A549 (cell line): ENCODE results near the gene RIPOR2. TPM values are rescaled to one million over a fixed set of nuclear protein-coding genes. Genes with fewer than 3 reads are reported as not detected.

Experiments used
- ATAC-seq, 2 experiments: fragments of 200-7000 bp in 1 of 2; fragments of >200 bp in 1 of 2; cut with Nextera tagmentation in 1 of 2; cut with Tn5 transposase in 1 of 2; 3 replicates each; pipeline versions ENCODE4 v1.8.0 to v1.9.1; 2018 to 2020; ENCODE audit warnings: mild to moderate bottlenecking in 1 of 2, moderate library complexity in 1 of 2
- CTCF ChIA-PET: fragments of 300-600 bp; sonication (Branson Sonifier 250); formaldehyde crosslinking; extraction: SDS; loops from one replicate; lab custom pipeline; 2021; ENCODE audit warnings: antibody characterized with exemption, inconsistent platforms; lab: Yijun Ruan, JAX
- POLR2A ChIA-PET: fragments of 350-600 bp; formaldehyde crosslinking; extraction: SDS; loops from one replicate; lab custom pipeline; 2021; ENCODE audit warnings: antibody characterized with exemption, inconsistent platforms; lab: Yijun Ruan, JAX
- DNase-seq, 2 experiments: peaks; one replicate each; pipeline versions ENCODE4 v3.0.0 to v3.0.0-alpha.2; 2011 to 2016; ENCODE audit warnings: low read depth in 1 of 2, low spot score in 1 of 2
- FAIRE-seq: peaks from 2 replicates; lab custom pipeline; 2011; peaks lifted over from hg19 to GRCh38; lab: Jason Lieb, UNC
- H3K27ac ChIP-seq, 2 experiments: fragments of >200 bp; sonication (Bioruptor Twin); formaldehyde crosslinking; 3 replicates each; pipeline ENCODE4 v1.5.1; 2016 to 2017
- H3K4me1 ChIP-seq: fragments of >200 bp; sonication (Bioruptor Twin); formaldehyde crosslinking; 3 replicates; pipeline ENCODE4 v1.6.1; 2016
- H3K4me2 ChIP-seq: fragments of >200 bp; sonication (Bioruptor Twin); formaldehyde crosslinking; 3 replicates; pipeline ENCODE4 v1.6.1; 2016
- H3K4me3 ChIP-seq: fragments of >200 bp; sonication (Bioruptor Twin); formaldehyde crosslinking; 3 replicates; pipeline ENCODE4 v1.5.1; 2016
- H3K9me3 ChIP-seq: fragments of >200 bp; sonication (Bioruptor Twin); formaldehyde crosslinking; 3 replicates; pipeline ENCODE4 v1.6.1; 2016
- CBX8 ChIP-seq: fragments of 200-600 bp; sonication (generic); IDR thresholded peaks from 2 replicates; pipeline ENCODE4 v1.6.1; 2016
- CEBPB ChIP-seq, 2 experiments: fragments of >200 bp in 1 of 2; sonication (Bioruptor Twin) in 1 of 2; formaldehyde crosslinking in 1 of 2; IDR thresholded peaks; 2 replicates each; pipeline ENCODE4 v1.6.1; 2012 to 2016
- CHD2 ChIP-seq: fragments of 150-350 bp; IDR thresholded peaks from 2 replicates; pipeline ENCODE4 v1.6.1; 2014; ENCODE audit warnings: low read length; ENCODE audit not compliant: partially characterized antibody
- EHMT2 ChIP-seq: fragments of 200-600 bp; sonication (generic); IDR thresholded peaks from 2 replicates; pipeline ENCODE4 v1.6.1; 2016; ENCODE audit warnings: antibody characterized with exemption, low read depth, mild to moderate bottlenecking, moderate library complexity
- ESRRA ChIP-seq: fragments of 150-350 bp; IDR thresholded peaks from 2 replicates; pipeline ENCODE4 v1.6.1; 2014; ENCODE audit warnings: mild to moderate bottlenecking, low read length, borderline replicate concordance
- HDAC2 ChIP-seq: fragments of 200-600 bp; sonication (generic); IDR thresholded peaks from 2 replicates; pipeline ENCODE4 v1.6.1; 2016
- HES2 ChIP-seq: fragments of >200 bp; sonication (Bioruptor Twin); formaldehyde crosslinking; IDR thresholded peaks from 2 replicates; pipeline ENCODE4 v1.6.1; 2016
- HEYL ChIP-seq: fragments of 250-450 bp; sonication (Bioruptor Pico); IDR thresholded peaks from 2 replicates; pipeline ENCODE4 v1.8.0; 2021; ENCODE audit warnings: mild to moderate bottlenecking, moderate library complexity
- HOXB13 ChIP-seq: fragments of 250-450 bp; sonication (Bioruptor Pico); IDR thresholded peaks from 2 replicates; pipeline ENCODE4 v1.5.0; 2020; ENCODE audit warnings: low read depth, mild to moderate bottlenecking, moderate library complexity
- HOXB5 ChIP-seq: fragments of 250-450 bp; sonication (Bioruptor Pico); IDR thresholded peaks from 2 replicates; pipeline ENCODE4 v1.5.0; 2020; ENCODE audit warnings: mild to moderate bottlenecking, moderate library complexity
- JUN ChIP-seq, 2 experiments: fragments of >200 bp; sonication (Bioruptor Twin); formaldehyde crosslinking; IDR thresholded peaks; 2 replicates in 1 of 2; 3 replicates in 1 of 2; pipeline ENCODE4 v1.6.1; 2016 to 2017
- JUNB ChIP-seq: fragments of >200 bp; sonication (Bioruptor Twin); formaldehyde crosslinking; IDR thresholded peaks from 2 replicates; pipeline ENCODE4 v1.6.1; 2016
- KDM5A ChIP-seq: fragments of 200-600 bp; sonication (generic); IDR thresholded peaks from 2 replicates; pipeline ENCODE4 v1.6.1; 2016; ENCODE audit warnings: antibody characterized with exemption, mild to moderate bottlenecking
- MAZ ChIP-seq: fragments of 150-350 bp; IDR thresholded peaks from 2 replicates; pipeline ENCODE4 v1.6.1; 2014; ENCODE audit warnings: antibody characterized with exemption, low read depth, low read length, borderline replicate concordance
- NFE2L2 ChIP-seq: fragments of 150-350 bp; conservative IDR thresholded peaks from 2 replicates; pipeline ENCODE4 v1.6.1; 2014; ENCODE audit warnings: low read length
- PHF8 ChIP-seq: fragments of 200-600 bp; sonication (generic); IDR thresholded peaks from 2 replicates; pipeline ENCODE4 v1.6.1; 2016; ENCODE audit warnings: low read depth, mild to moderate bottlenecking, antibody characterized with exemption, moderate library complexity, borderline replicate concordance
- POLR2AphosphoS2 ChIP-seq: conservative IDR thresholded peaks from 2 replicates; pipeline ENCODE4 v1.6.1; 2012; ENCODE audit warnings: low read length, improper control_type of control experiment, inconsistent platforms
- RAD21 ChIP-seq, 2 experiments: fragments of >200 bp in 1 of 2; sonication (Bioruptor Twin) in 1 of 2; formaldehyde crosslinking in 1 of 2; IDR thresholded peaks in 1 of 2; conservative IDR thresholded peaks in 1 of 2; 2 replicates in 1 of 2; 3 replicates in 1 of 2; pipeline ENCODE4 v1.6.1; 2012 to 2018; ENCODE audit warnings: inconsistent platforms in 1 of 2
- RNF2 ChIP-seq: fragments of 200-600 bp; sonication (generic); IDR thresholded peaks from 2 replicates; pipeline ENCODE4 v1.6.1; 2016; ENCODE audit warnings: low read depth, mild to moderate bottlenecking, antibody characterized with exemption, moderate library complexity, borderline replicate concordance
- TP53 ChIP-seq: fragments of 250-450 bp; sonication (Bioruptor Pico); IDR thresholded peaks from 2 replicates; pipeline ENCODE4 v1.5.0; 2021; ENCODE audit warnings: mild to moderate bottlenecking, moderate library complexity
- ZNF302 ChIP-seq: fragments of 250-450 bp; sonication (Bioruptor Pico); IDR thresholded peaks from 2 replicates; pipeline ENCODE4 v1.9.0; 2021; ENCODE audit warnings: inconsistent platforms, mild to moderate bottlenecking, moderate library complexity
- WGBS: methylation state at CpG from one replicate; pipeline ENCODE4 v1.1.6; 2017; ENCODE audit errors: missing lambda C conversion rate; 5-methylcytosine and 5-hydroxymethylcytosine counted together
- polyA plus RNA-seq, 4 experiments: library from polyadenylated mRNA; depleted of rRNA in 3 of 4; stranded (reverse); fragments of >200 nt; fragmentation: RNase III in 1 of 4; extraction: RNeasy Plus Mini Kit Qiagen cat#74134 plus additional on column Dnase treatment in 1 of 4; gene quantifications; 2 replicates in 3 of 4; 3 replicates in 1 of 4; pipeline ENCODE4 v1.2.3, GENCODE V29; 2011 to 2017
- TF ChIP-seq, protein P1 (sequence below): fragments of 250-450 bp; sonication (Bioruptor Pico); IDR thresholded peaks from 2 replicates; pipeline ENCODE4 v1.5.0; 2020; ENCODE audit warnings: low read depth, mild to moderate bottlenecking, moderate library complexity
- TF ChIP-seq, protein P2 (sequence below): IDR thresholded peaks from 2 replicates; pipeline ENCODE4 v1.6.1; 2012
- TF ChIP-seq, protein P3 (sequence below): IDR thresholded peaks from 2 replicates; pipeline ENCODE4 v1.6.1; 2012; ENCODE audit warnings: low read depth, borderline replicate concordance
- TF ChIP-seq, protein P4 (sequence below): fragments of 450-650 bp; IDR thresholded peaks from 2 replicates; pipeline ENCODE4 v1.6.1; 2014; ENCODE audit warnings: antibody characterized with exemption
- TF ChIP-seq, protein P5 (sequence below): IDR thresholded peaks from 2 replicates; pipeline ENCODE4 v1.6.1; 2012

The RIPOR2 gene
- polyA plus RNA-seq, 2 of the 4 experiments (the other 2 are of a cell fraction): 0.01 TPM; not detected in 1

DNA sequence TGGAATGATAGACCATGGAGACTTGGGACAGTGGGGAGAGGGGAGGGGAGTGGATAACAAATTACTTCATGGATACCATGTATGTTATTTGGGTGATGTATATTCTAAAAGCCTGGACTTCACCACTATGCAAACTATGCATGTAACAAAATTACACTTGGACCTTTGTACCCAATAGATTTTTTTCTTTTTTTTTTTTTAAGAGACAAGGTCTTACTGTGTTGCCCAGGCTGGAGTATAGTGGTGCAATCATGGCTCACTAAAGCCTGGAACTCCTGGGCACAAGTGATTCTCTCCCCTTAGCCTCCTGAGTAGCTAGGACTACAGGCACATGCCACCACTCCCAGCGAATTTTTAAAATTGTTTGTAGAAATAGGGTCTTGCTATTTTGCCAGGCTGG, 45.3 kb downstream of the RIPOR2 start:
- no peak overlapping the region for H3K4me2 ChIP-seq
- DNase-seq (no peak), ATAC-seq (no peak), FAIRE-seq (no peak)
- no peak overlapping the region for H3K27ac ChIP-seq
- ChIA-PET POLR2A (no interaction called here), CTCF (no interaction called here)
- no peak overlapping the region for H3K4me3 ChIP-seq
- TF ChIP-seq EHMT2 (no peak), TP53 (CRISPR knock-in tag) (no peak), ZNF302 (CRISPR knock-in tag) (no peak), HOXB5 (CRISPR knock-in tag) (no peak), HEYL (CRISPR knock-in tag) (no peak), RAD21 (conservative IDR thresholded peaks at IDR 0.05 in 1 of 2, IDR thresholded peaks at IDR 0.05 in 1 of 2) (no peak), HES2 (no peak), POLR2AphosphoS2 (no peak), CHD2 (no peak), PHF8 (no peak)
- TF ChIP-seq, protein P1, sequence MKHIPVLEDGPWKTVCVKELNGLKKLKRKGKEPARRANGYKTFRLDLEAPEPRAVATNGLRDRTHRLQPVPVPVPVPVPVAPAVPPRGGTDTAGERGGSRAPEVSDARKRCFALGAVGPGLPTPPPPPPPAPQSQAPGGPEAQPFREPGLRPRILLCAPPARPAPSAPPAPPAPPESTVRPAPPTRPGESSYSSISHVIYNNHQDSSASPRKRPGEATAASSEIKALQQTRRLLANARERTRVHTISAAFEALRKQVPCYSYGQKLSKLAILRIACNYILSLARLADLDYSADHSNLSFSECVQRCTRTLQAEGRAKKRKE (CRISPR knock-in tag): no peak
- TF ChIP-seq, protein P2, sequence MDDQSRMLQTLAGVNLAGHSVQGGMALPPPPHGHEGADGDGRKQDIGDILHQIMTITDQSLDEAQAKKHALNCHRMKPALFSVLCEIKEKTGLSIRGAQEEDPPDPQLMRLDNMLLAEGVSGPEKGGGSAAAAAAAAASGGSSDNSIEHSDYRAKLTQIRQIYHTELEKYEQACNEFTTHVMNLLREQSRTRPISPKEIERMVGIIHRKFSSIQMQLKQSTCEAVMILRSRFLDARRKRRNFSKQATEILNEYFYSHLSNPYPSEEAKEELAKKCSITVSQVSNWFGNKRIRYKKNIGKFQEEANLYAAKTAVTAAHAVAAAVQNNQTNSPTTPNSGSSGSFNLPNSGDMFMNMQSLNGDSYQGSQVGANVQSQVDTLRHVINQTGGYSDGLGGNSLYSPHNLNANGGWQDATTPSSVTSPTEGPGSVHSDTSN: no peak
- TF ChIP-seq, protein P3, sequence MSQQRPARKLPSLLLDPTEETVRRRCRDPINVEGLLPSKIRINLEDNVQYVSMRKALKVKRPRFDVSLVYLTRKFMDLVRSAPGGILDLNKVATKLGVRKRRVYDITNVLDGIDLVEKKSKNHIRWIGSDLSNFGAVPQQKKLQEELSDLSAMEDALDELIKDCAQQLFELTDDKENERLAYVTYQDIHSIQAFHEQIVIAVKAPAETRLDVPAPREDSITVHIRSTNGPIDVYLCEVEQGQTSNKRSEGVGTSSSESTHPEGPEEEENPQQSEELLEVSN: no peak
- WGBS: 0% methylated on average over 1 of the region's 1 CpG
- no peaks in the 10 kb centered on the region for H3K9me3 ChIP-seq
- no peaks in the 10 kb centered on the region for H3K4me1 ChIP-seq

GRCh38 chr6:24888715-24889370, 46.9 kb downstream of the RIPOR2 start:
- CTCF ChIA-PET: no interaction called here
- FAIRE-seq: no peak

More at GRCh38 chr6:24888715-24889370, 46.9 kb downstream of the RIPOR2 start:
- Histone ChIP-seq H3K27ac (no peak overlapping the region), H3K4me1 (no peaks in the 10 kb centered on the region), H3K9me3 (no peaks in the 10 kb centered on the region), H3K4me3 (no peak overlapping the region), H3K4me2 (no peak overlapping the region)
- no peak for TF ChIP-seq CBX8
- TF ChIP-seq NFE2L2: no peak
- TF ChIP-seq JUNB: no peak
- no peak for TF ChIP-seq ESRRA
- no peak for TF ChIP-seq HEYL (CRISPR knock-in tag)
- no peak for TF ChIP-seq HOXB13 (CRISPR knock-in tag)
- no peak for TF ChIP-seq CEBPB (IDR thresholded peaks at IDR 0.05)
- no peak for TF ChIP-seq ZNF302 (CRISPR knock-in tag)
- TF ChIP-seq HDAC2: no peak
- no peak for TF ChIP-seq RNF2
- no peak for TF ChIP-seq KDM5A
- TF ChIP-seq, protein P1 (CRISPR knock-in tag): no peak
- no peak for TF ChIP-seq JUN (IDR thresholded peaks at IDR 0.05)
- no peak for TF ChIP-seq PHF8
- no peak for TF ChIP-seq TP53 (CRISPR knock-in tag)
- TF ChIP-seq, protein P4, sequence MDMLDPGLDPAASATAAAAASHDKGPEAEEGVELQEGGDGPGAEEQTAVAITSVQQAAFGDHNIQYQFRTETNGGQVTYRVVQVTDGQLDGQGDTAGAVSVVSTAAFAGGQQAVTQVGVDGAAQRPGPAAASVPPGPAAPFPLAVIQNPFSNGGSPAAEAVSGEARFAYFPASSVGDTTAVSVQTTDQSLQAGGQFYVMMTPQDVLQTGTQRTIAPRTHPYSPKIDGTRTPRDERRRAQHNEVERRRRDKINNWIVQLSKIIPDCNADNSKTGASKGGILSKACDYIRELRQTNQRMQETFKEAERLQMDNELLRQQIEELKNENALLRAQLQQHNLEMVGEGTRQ: no peak
- TF ChIP-seq MAZ: no peak
- TF ChIP-seq, protein P5, sequence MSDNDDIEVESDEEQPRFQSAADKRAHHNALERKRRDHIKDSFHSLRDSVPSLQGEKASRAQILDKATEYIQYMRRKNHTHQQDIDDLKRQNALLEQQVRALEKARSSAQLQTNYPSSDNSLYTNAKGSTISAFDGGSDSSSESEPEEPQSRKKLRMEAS: no peak
- no peak for TF ChIP-seq RAD21 (conservative IDR thresholded peaks at IDR 0.05 in 1 of 2, IDR thresholded peaks at IDR 0.05 in 1 of 2)
- TF ChIP-seq, protein P2: no peak
- DNase-seq: no peak
- ATAC-seq: no peak
- POLR2A ChIA-PET: no interaction called here
- WGBS: 50% methylated on average over 5 of the region's 5 CpGs
